GM20000 (cell line): ENCODE data around the gene CDH11.

Experiments
- DNase-seq: peaks from one replicate; pipeline ENCODE4 v3.0.0; 2012; ENCODE audit warnings: low spot score
- TF ChIP-seq, protein P1 (sequence below): IDR thresholded peaks from 2 replicates; pipeline ENCODE4 v1.5.1; 2012; ENCODE audit warnings: mild to moderate bottlenecking, control low read depth; ENCODE audit errors: extremely low read depth, missing control alignments

The CDH11 gene

DNA sequence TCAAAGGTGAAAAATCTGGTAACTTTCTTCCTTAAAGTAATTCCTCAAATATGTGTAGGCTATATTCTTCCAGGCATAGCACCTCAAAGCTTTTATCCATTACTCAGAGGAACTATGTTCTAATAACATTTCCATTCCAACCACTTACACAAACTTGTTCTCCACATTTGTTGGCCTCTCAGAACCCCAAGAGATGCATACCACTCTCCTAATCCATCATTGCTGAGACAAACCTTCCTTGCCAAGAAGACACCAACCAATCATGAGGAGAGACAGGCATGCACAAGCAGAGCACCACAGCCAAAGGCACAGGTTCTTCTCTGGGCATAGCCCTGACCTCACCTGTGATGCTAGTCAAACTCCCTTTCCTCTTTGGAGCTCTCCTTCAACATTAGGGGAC lies 20.9 kb downstream of the CDH11 start:
- no peak for DNase-seq
- TF ChIP-seq, protein P1, sequence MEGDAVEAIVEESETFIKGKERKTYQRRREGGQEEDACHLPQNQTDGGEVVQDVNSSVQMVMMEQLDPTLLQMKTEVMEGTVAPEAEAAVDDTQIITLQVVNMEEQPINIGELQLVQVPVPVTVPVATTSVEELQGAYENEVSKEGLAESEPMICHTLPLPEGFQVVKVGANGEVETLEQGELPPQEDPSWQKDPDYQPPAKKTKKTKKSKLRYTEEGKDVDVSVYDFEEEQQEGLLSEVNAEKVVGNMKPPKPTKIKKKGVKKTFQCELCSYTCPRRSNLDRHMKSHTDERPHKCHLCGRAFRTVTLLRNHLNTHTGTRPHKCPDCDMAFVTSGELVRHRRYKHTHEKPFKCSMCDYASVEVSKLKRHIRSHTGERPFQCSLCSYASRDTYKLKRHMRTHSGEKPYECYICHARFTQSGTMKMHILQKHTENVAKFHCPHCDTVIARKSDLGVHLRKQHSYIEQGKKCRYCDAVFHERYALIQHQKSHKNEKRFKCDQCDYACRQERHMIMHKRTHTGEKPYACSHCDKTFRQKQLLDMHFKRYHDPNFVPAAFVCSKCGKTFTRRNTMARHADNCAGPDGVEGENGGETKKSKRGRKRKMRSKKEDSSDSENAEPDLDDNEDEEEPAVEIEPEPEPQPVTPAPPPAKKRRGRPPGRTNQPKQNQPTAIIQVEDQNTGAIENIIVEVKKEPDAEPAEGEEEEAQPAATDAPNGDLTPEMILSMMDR: no peak

DNA sequence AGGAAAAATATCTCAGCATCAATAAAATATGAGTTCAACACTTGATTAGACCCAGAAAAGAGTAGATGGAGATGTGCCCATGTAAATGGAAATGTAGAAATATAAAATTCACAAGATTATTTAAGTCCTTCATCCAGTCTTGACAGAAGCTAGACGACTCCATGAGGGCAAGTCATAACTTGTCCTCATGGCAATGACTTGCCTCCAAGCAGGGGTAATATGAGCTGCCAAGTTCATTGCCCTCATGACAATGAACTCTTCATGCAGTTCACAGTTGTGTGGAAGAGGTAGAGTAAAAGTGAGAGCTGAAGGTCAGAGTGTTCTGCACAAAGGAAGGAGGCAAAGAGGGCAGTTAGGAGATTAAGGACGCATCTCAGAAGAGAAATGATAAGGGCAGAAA lies 22.3 kb downstream of the CDH11 start:
- TF ChIP-seq, protein P1: no peak
- DNase-seq: no peak

DNA sequence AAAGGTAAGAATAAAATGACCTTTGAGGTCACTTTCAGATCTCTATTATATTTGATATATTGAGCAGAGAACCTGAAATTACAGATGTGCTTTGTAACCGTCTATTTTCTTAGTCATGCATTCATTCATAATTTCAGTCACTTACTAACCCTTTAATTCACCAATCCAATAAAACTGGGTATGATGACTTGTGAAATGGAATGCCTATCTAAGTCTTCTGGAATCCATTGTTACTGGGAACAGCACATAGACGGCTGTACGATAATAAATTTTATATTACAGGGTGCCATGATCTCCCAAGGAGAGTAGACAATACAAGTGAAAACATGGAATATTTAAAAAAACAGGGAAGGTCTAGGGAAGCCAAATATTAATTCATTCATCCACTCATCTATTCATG lies 22.9 kb downstream of the CDH11 start:
- TF ChIP-seq, protein P1: no peak
- no peak for DNase-seq

DNA sequence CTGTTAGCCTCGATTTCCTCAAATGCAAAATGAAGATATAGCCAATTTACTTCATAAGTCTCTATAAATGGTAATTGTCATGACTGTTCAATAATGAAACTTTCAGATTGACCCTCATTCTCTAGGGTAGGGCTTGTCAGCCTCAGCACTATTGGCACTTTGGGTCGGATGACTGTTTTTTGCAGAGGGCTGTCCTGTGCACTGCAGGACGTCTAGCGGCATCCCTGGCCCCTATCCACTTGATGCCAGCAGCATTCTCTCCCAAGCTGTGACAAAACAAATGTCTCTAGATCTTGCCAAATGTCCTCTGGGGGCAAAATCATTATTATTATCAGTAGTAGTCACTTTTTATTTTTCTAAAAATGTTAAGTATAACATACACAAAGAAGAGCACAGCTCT lies 24.6 kb downstream of the CDH11 start:
- TF ChIP-seq, protein P1: no peak

DNA sequence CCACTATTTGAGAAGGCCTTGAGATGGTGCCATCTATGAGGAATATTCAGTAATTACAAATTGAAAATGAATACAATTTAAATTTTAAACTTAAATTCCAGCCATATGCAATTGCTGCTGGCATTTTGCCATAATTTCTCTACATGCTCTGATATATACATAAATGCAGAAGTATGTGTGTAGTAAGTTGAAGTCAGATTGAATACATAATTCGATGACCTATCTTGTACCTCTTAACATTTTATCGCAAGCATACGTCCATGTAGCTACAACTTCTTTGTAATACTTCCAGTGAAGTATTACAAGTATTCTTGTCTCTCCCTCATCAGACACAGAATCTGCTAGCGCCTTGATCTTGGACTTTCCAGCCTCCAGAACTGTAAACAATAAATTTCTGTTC lies 26.0 kb downstream of the CDH11 start:
- TF ChIP-seq, protein P1: no peak

More for the DNA sequence above, 24.6 kb downstream of the CDH11 start:
- DNase-seq: no peak

DNA sequence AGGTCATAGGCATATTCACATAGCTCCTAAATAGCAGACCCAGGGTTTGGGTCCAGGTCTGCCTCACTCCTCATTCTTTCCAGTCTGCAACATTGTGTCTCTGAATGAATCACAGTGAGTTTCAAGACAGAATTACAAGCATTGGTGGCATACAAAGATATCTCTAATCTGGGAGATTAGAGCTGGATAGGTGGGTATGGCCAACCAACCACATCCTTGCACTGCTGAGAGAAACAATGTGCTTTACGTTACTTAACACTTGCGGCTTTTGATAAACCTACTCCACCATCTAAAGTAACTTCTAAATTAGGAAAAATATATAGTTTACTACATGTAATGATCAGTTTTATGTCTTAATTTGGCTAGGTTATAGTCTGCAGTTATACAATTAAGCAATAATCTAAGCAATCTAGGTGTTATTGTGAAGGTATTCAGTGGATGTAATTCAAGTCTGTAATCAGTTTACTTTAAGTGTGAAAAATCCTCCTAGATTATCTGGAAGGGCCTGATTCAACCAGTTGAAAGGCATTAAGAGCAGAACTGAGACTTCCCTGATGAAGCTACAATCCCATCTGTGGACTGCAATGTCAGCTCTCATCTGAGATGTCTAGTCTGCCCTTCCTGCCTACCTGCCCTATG lies 26.7 kb downstream of the CDH11 start:
- DNase-seq: no peak
- TF ChIP-seq, protein P1: no peak

More for the DNA sequence above, 26.0 kb downstream of the CDH11 start:
- DNase-seq: no peak

DNA sequence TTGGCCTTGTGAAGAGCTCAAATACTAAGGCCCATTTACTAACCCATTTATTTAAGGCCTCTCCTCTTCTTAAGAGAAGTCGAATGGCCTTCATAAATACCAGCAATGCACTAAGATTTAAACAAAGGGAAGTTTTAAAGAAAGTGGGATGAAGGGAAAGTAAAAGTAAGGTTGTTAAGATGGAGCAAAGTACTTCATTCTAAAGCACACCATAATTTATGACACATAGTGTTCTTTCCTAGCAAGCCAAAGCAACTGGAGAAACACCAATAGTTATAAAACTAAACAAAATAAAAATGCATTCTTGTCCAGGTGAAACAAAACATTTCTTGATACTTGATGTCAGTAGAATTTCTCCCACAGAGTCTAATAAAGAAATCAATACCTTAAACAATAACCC lies 27.9 kb downstream of the CDH11 start:
- no peak for DNase-seq
- TF ChIP-seq, protein P1: no peak
